ENCODE data around the gene RSPO4. TPM values are rescaled to one million over a fixed set of nuclear protein-coding genes. Genes with fewer than 3 reads are reported as not detected.

The RSPO4 gene
- total RNA-seq (2021; fragmentation: NEBNext Ultra II Directional; extraction: Animal tissue kit (Norgen Biotek cat#: 25700)), result not detected
- long read RNA-seq, result 0 reads

DNA sequence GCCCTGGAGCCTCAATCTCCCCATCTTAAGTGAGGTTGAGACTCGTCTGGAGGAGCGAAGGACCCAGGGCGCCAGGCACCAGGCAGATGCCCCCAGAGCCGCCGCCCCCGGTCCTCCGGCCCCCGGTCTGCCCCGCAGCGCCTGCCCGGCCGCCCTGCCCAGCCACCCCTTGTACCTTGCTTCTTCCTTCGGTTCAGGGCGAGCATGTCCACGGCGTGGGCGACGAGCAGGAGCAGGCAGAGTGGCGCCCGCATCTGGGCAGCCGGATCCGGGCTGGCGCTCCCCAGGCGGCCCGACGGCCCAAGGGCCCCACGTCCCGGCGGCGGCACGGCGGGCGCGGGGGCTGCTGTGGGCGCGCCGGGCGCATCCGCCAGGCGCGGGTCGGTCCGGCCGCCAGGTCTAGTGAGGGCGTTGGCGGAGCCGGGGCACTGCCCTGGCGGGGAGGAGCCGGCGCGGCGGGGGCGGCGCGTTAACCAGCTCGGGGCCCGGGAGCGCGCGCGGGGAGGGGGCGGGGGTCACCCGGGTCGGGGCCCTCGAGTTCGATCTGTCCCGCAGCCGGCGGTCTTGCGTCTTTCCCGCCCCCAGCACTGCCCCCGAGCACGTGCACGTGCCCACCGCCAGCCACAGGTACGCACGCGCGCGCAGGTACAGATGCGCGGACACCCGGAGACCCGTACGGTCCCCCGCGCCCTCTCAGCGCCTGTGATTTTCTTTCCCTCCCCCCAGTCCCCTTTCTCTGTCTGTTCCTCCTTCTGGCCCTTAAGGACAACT is at the start of gene RSPO4:
Gene RSPO4, minus strand, starts transcription at position 401 of the 771 bp plus-strand sequence. Its CDS starts 147 bp downstream, at position 254.
- DNase-seq, result no peak
- peaks cover 40% of the 10 kb centered on the region for H3K27me3 Mint-ChIP-seq (ENCODE audit: insufficient read depth)
- no peaks in the 10 kb centered on the region for H3K4me1 Mint-ChIP-seq (ENCODE audit: low read depth)
- no peak within 1 kb of the TSS for H3K27ac Mint-ChIP-seq
- no peak within 1 kb of the TSS for H3K4me3 Mint-ChIP-seq
- no peaks in the 10 kb centered on the region for H3K36me3 Mint-ChIP-seq (ENCODE audit: low read depth)
- H3K9me3 Mint-ChIP-seq, result peaks cover 4% of the 10 kb centered on the region; the same call in 1 of the 2 replicates
- TF ChIP-seq, protein P1, sequence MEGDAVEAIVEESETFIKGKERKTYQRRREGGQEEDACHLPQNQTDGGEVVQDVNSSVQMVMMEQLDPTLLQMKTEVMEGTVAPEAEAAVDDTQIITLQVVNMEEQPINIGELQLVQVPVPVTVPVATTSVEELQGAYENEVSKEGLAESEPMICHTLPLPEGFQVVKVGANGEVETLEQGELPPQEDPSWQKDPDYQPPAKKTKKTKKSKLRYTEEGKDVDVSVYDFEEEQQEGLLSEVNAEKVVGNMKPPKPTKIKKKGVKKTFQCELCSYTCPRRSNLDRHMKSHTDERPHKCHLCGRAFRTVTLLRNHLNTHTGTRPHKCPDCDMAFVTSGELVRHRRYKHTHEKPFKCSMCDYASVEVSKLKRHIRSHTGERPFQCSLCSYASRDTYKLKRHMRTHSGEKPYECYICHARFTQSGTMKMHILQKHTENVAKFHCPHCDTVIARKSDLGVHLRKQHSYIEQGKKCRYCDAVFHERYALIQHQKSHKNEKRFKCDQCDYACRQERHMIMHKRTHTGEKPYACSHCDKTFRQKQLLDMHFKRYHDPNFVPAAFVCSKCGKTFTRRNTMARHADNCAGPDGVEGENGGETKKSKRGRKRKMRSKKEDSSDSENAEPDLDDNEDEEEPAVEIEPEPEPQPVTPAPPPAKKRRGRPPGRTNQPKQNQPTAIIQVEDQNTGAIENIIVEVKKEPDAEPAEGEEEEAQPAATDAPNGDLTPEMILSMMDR (IDR thresholded peaks at IDR 0.05), result no peak

DNA sequence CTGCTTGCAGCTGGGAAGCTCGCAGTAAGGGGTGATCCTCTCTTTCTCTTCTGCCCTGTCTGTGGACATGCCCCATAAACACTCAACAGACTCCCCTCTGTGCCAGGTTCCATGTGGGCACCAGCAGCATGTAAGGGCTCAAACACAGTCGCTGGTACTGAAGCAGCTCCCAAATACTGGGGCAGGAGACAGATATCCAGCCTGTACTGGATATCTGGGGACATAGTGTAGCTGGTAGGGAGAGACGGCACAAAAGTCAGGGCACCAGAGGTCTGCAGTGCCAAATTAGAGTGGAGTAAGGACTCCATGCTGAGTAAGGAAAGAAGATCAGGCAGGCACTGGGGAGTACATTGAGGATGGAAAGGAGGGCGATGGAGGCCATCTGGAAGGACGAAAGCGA is 48.3 kb upstream of the RSPO4 start:
- Mint-ChIP-seq H3K4me1 (ENCODE audit: low read depth) (no peaks in the 10 kb centered on the region), H3K4me3 (no peak overlapping the region), H3K9me3 (no peaks in the 10 kb centered on the region), H3K27me3 (ENCODE audit: insufficient read depth) (peaks cover 33% of the 10 kb centered on the region), H3K27ac (no peak overlapping the region), H3K36me3 (ENCODE audit: low read depth) (no peaks in the 10 kb centered on the region)
- DNase-seq, result no peak
- TF ChIP-seq, protein P1 (IDR thresholded peaks at IDR 0.05), result no peak

DNA sequence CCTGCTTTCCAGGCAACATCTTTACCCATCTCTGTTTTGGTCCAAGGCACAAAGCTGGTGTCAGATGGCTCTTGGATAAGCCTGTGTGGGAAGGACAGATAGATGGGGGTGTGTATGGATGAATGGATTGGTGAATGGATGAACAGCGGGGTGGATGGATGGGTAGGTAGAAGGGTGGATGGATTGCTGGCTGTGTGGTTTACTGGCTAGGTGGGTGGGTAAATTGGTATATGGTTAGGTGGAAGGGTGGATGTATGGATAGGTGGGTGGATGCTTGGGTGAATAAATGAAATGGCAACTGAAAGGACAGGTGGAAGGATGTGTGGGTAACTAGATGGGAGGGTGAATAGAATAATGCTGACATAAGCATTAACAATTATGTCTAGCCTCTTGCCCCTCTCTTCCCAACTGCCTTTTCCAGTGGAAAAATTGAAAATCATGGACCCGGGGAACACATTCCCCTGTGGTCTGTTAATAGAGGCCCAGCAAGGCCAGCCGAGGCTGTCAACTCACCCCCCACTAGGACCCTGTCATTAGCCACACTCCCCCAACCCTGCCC is 43.8 kb upstream of the RSPO4 start:
- no peak overlapping the region for H3K27ac Mint-ChIP-seq
- no peak overlapping the region for H3K4me3 Mint-ChIP-seq
- H3K4me1 Mint-ChIP-seq (ENCODE audit: low read depth), result no peaks in the 10 kb centered on the region

DNA sequence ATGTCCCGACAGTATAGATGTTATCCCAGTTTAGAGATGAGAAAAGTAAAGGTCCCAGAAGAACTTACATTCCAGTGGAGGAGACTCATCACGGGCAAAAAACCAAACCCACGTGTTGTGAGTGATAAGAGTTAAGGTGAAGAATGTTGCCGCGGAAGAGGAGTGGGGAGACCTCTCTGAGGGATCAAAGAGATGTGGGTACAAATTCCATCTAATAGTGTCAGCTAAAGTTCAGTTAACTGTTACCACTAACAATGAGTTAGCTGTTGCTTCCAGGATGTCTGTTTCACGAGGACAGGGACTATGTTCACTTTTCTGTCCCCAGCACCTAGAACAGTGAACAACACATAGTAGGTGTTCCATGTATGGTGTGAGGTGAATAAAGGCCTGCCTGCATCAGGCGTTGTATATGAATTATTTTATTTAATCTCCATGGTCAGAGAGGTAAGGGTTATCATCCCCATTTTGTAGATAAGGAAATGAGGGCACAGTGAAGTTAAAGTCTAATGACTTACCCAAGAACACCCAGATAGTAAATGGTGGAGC is 39.8 kb upstream of the RSPO4 start:
- TF ChIP-seq, protein P1 (IDR thresholded peaks at IDR 0.05), result no peak
- H3K27me3 Mint-ChIP-seq (ENCODE audit: insufficient read depth), result peaks cover 24% of the 10 kb centered on the region
- H3K9me3 Mint-ChIP-seq, result no peaks in the 10 kb centered on the region
- no peak for DNase-seq
- H3K4me1 Mint-ChIP-seq (ENCODE audit: low read depth), result no peaks in the 10 kb centered on the region
- no peaks in the 10 kb centered on the region for H3K36me3 Mint-ChIP-seq (ENCODE audit: low read depth)
- H3K27ac Mint-ChIP-seq, result no peak overlapping the region
- no peak overlapping the region for H3K4me3 Mint-ChIP-seq

More for the DNA sequence above, 43.8 kb upstream of the RSPO4 start:
- TF ChIP-seq, protein P1 (IDR thresholded peaks at IDR 0.05), result no peak
- Mint-ChIP-seq H3K36me3 (ENCODE audit: low read depth) (no peaks in the 10 kb centered on the region), H3K9me3 (no peaks in the 10 kb centered on the region), H3K27me3 (ENCODE audit: insufficient read depth) (peaks cover 40% of the 10 kb centered on the region)
- no peak for DNase-seq

DNA sequence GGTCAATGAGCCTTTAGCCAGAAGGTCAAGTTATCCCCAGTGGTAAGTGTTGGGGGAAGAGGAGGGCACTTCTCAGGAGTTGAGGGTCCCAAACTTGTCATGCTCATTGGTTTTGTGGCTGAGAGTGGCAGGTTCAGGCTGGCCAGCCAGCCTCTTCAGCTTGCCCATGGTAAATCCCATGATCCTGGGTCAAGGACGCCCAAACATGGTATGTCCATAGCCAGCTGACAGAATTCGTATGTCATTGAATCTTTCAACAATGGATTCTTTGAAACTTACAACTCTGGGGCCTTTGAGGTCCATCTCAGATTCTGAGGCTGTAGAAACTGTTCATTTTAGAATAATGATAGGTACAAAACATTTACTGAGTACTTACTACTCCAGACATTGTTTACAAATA is 36.1 kb upstream of the RSPO4 start:
- Mint-ChIP-seq H3K4me3 (no peak overlapping the region), H3K27me3 (ENCODE audit: insufficient read depth) (peaks cover 12% of the 10 kb centered on the region), H3K4me1 (ENCODE audit: low read depth) (no peaks in the 10 kb centered on the region), H3K9me3 (no peaks in the 10 kb centered on the region), H3K27ac (no peak overlapping the region), H3K36me3 (ENCODE audit: low read depth) (no peaks in the 10 kb centered on the region)
- TF ChIP-seq, protein P1 (IDR thresholded peaks at IDR 0.05), result no peak
- DNase-seq, result no peak

Measured in HFFc6 (cell line).